ENCODE measurements around the gene HSPD1. TPM values are rescaled to one million over a fixed set of nuclear protein-coding genes. Genes with fewer than 3 reads are reported as not detected.

Gene HSPD1
- total RNA-seq, 1 donor from 2014 or later: 539 TPM

GRCh38 chr2:197502201-197502600 is 2.6 kb upstream of the HSPD1 start:
- H3K27me3 Mint-ChIP-seq (ENCODE audit: insufficient read depth, low read depth): no peaks in the 10 kb centered on the region
- no peaks in the 10 kb centered on the region for H3K9me3 ChIP-seq (ENCODE audit: low read depth)
- peaks cover 70% of the 10 kb centered on the region for H3K79me2 ChIP-seq (ENCODE audit: low read depth)
- H3K27ac ChIP-seq: peak overlapping the region; percentile 27
- peaks cover 29% of the 10 kb centered on the region for H3K4me1 Mint-ChIP-seq
- H3K9ac ChIP-seq: no peak overlapping the region
- peak overlapping the region; percentile 94 for H3K4me2 ChIP-seq
- H3K27me3 ChIP-seq: no peaks in the 10 kb centered on the region
- no peak overlapping the region for H3K27ac Mint-ChIP-seq
- H3K4me3 ChIP-seq: peak overlapping the region; percentile 75
- peak overlapping the region; percentile 97 for H3K4me3 Mint-ChIP-seq
- peaks cover 27% of the 10 kb centered on the region for H3F3A ChIP-seq (ENCODE audit: low read depth)
- no peak for DNase-seq (ENCODE audit: low spot score)
- H3K36me3 ChIP-seq: peaks cover 38% of the 10 kb centered on the region
- peaks cover 37% of the 10 kb centered on the region for H4K20me1 ChIP-seq (ENCODE audit: low read depth)
- no peak overlapping the region for H2AFZ ChIP-seq (replicated peaks)
- no peaks in the 10 kb centered on the region for H3K9me3 Mint-ChIP-seq
- H3K36me3 Mint-ChIP-seq: peaks cover 21% of the 10 kb centered on the region
- TF ChIP-seq CTCF (IDR thresholded peaks at IDR 0.05) (no peak), EZH2phosphoT487 (IDR thresholded peaks at IDR 0.05) (no peak), EZH2 (IDR thresholded peaks at IDR 0.05) (no peak)
- peaks cover 35% of the 10 kb centered on the region for H3K4me1 ChIP-seq

DNA sequence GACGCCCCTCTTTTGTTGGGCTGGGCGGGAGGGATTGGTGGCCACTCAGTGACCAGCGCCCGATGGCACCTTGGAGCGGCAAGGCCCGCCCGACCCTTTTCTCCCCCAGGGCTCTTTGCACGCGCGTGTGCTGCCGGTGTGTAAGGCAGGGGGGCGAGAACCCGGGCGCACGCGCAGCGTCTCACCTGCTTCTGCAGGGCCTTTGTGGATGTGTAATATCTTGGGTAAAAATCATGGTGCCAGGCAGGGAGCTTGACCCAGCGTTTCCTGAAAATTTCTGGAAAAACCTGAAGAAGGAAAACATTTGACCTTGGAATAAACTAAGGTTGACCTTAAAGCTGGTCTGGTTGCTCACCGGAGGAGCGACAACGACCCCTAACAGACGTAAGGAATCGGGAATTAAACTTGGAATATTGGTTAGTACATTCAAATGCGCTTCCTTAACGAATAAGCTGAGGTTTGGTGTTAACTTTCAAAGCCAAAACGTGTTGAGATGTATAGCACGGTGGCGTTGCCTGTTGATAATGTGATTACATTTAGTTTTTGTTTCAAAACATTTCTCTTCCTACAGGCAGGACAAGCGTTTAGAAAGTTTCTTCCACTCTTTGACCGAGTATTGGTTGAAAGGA is 977 bp upstream of the HSPD1 start:
- Histone ChIP-seq H2AFZ (replicated peaks) (peak overlapping the region; percentile 44), H3K36me3 (peaks cover 48% of the 10 kb centered on the region), H3K4me1 (peaks cover 43% of the 10 kb centered on the region), H3K79me2 (ENCODE audit: low read depth) (peaks cover 86% of the 10 kb centered on the region), H3K9me3 (ENCODE audit: low read depth) (no peaks in the 10 kb centered on the region), H3K27me3 (no peaks in the 10 kb centered on the region), H3K27ac (peak overlapping the region; percentile 99), H3K4me3 (peak overlapping the region; percentile 75), H4K20me1 (ENCODE audit: low read depth) (peaks cover 53% of the 10 kb centered on the region), H3K4me2 (peak overlapping the region; percentile 94), H3K9ac (peak overlapping the region; percentile 78), H3F3A (ENCODE audit: low read depth) (peaks cover 23% of the 10 kb centered on the region)
- TF ChIP-seq EZH2 (IDR thresholded peaks at IDR 0.05) (no peak), EZH2phosphoT487 (IDR thresholded peaks at IDR 0.05) (no peak)
- Mint-ChIP-seq H3K4me3 (peak overlapping the region; percentile 97), H3K4me1 (peaks cover 44% of the 10 kb centered on the region), H3K27me3 (ENCODE audit: insufficient read depth, low read depth) (no peaks in the 10 kb centered on the region), H3K9me3 (no peaks in the 10 kb centered on the region), H3K27ac (peak overlapping the region; percentile 81), H3K36me3 (peaks cover 31% of the 10 kb centered on the region)
- DNase-seq (ENCODE audit: low spot score): peak; percentile 8

- H3F3A ChIP-seq (ENCODE audit: low read depth): peaks cover 21% of the 10 kb centered on the region
- no peak overlapping the region for H2AFZ ChIP-seq (replicated peaks)
- peak overlapping the region; percentile 94 for H3K4me2 ChIP-seq
- Mint-ChIP-seq H3K4me3 (peak overlapping the region; percentile 97), H3K27me3 (ENCODE audit: insufficient read depth, low read depth) (no peaks in the 10 kb centered on the region), H3K27ac (peak overlapping the region; percentile 98), H3K9me3 (no peaks in the 10 kb centered on the region), H3K4me1 (peaks cover 44% of the 10 kb centered on the region), H3K36me3 (peaks cover 38% of the 10 kb centered on the region)
- peak overlapping the region; percentile 48 for H3K9ac ChIP-seq
- TF ChIP-seq EZH2phosphoT487 (IDR thresholded peaks at IDR 0.05): no peak
- TF ChIP-seq EZH2 (IDR thresholded peaks at IDR 0.05): no peak
- peaks cover 43% of the 10 kb centered on the region for H3K4me1 ChIP-seq
- peak; percentile 85 for DNase-seq (ENCODE audit: low spot score)
- H3K27me3 ChIP-seq: no peaks in the 10 kb centered on the region
- H3K9me3 ChIP-seq (ENCODE audit: low read depth): no peaks in the 10 kb centered on the region
- H3K79me2 ChIP-seq (ENCODE audit: low read depth): peaks cover 94% of the 10 kb centered on the region
- peak overlapping the region; percentile 75 for H3K4me3 ChIP-seq
- H4K20me1 ChIP-seq (ENCODE audit: low read depth): peaks cover 65% of the 10 kb centered on the region
- peaks cover 64% of the 10 kb centered on the region for H3K36me3 ChIP-seq
- H3K27ac ChIP-seq: peak overlapping the region; percentile 99
These were observed 575 bp downstream of the HSPD1 start for GRCh38 chr2:197498937-197499593.

- Histone ChIP-seq H3K79me2 (ENCODE audit: low read depth) (peaks cover 94% of the 10 kb centered on the region), H3K4me3 (peak overlapping the region; percentile 75), H3K9ac (peak overlapping the region; percentile 48), H3K9me3 (ENCODE audit: low read depth) (no peaks in the 10 kb centered on the region), H2AFZ (replicated peaks) (no peak overlapping the region), H4K20me1 (ENCODE audit: low read depth) (peaks cover 65% of the 10 kb centered on the region), H3K27me3 (no peaks in the 10 kb centered on the region), H3K4me2 (peak overlapping the region; percentile 94), H3F3A (ENCODE audit: low read depth) (peaks cover 26% of the 10 kb centered on the region), H3K36me3 (peaks cover 64% of the 10 kb centered on the region), H3K4me1 (peaks cover 43% of the 10 kb centered on the region), H3K27ac (no peak overlapping the region)
- Mint-ChIP-seq H3K27ac (peak overlapping the region; percentile 98), H3K9me3 (no peaks in the 10 kb centered on the region), H3K27me3 (ENCODE audit: insufficient read depth, low read depth) (no peaks in the 10 kb centered on the region), H3K36me3 (peaks cover 39% of the 10 kb centered on the region), H3K4me3 (peak overlapping the region; percentile 97), H3K4me1 (peaks cover 44% of the 10 kb centered on the region)
- TF ChIP-seq CTCF (IDR thresholded peaks at IDR 0.05) (no peak), EZH2 (IDR thresholded peaks at IDR 0.05) (no peak), EZH2phosphoT487 (IDR thresholded peaks at IDR 0.05) (no peak)
- no peak for DNase-seq (ENCODE audit: low spot score)
These were observed 1.3 kb downstream of the HSPD1 start for GRCh38 chr2:197498235-197498936.

Measured in neural progenitor cell (in vitro differentiated cells).